Stimulated activated CD4-positive, alpha-beta T cell treated with anti-CD3 and anti-CD28 coated beads, Interleukin-15, amount 100 ng/mL, for 48 hours (primary cell): ENCODE data around the gene LCN15.
"Not testable (repeated sequence)": the region's sequence is repeated elsewhere in the genome, so short reads cannot be mapped to it uniquely, and the experiment has no call there.

Experiments
- DNase-seq, 2 donors: peaks; one replicate each; pipeline ENCODE4 v3.0.0-alpha.2; 2020; ENCODE audit warnings: low read depth in 2 of 2

LCN15 gene

GRCh38 chr9:136755302-136756133 lies 8.8 kb downstream of the LCN15 start:
- DNase-seq: not testable (repeated sequence)

- no peak for DNase-seq
These were observed 9.6 kb downstream of the LCN15 start for GRCh38 chr9:136754626-136755301.

DNA sequence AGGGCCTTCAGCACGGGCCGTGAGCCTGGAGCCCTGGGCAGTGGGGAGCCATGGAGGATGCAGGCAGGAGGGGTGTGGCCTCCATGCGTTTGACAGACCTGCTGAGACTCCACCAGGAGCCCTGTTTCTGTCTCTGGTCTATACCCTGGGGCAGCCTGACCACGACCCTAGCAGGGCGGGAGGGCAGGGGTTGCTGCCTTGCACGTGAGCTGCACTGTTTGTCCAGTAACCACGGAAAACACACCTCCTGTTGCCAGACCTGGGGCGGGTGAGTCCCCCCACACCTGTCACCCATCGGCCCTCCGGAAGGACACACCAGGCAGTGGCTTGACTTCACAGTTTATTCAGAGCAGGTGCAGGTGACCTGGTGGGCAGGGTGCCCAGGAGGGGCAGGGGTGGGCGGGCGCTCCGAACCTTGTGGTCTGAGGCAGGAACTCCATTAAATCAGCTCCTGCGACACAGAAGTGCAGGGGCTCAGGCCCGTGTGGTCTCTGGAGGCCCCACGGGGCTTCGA lies 10.2 kb downstream of the LCN15 start:
- DNase-seq: no peak

- DNase-seq: no peak
These were observed 10.8 kb downstream of the LCN15 start for GRCh38 chr9:136753371-136754058.

GRCh38 chr9:136751814-136752213 lies 12.5 kb downstream of the LCN15 start:
- DNase-seq: no peak

GRCh38 chr9:136751244-136751643 lies 13.1 kb downstream of the LCN15 start:
- no peak for DNase-seq

DNA sequence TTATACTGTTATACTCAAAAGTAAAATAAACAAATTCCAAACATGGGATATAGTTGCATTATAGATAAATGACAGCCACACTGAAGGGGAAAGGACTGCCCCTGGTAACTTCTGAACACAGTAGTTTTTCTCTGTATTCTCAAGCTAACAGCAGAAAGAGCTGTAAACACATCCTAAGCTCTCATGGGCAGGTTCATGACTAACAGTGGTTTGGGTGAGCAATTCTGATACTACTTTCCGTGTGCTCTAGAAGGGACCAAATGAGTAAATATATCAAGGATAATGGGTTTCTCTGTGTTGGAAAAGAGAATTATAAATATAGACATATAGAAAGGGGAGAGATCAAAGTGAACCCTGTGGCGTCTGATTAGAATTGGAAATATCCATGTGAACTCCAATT lies 13.8 kb downstream of the LCN15 start:
- DNase-seq: no peak

DNA sequence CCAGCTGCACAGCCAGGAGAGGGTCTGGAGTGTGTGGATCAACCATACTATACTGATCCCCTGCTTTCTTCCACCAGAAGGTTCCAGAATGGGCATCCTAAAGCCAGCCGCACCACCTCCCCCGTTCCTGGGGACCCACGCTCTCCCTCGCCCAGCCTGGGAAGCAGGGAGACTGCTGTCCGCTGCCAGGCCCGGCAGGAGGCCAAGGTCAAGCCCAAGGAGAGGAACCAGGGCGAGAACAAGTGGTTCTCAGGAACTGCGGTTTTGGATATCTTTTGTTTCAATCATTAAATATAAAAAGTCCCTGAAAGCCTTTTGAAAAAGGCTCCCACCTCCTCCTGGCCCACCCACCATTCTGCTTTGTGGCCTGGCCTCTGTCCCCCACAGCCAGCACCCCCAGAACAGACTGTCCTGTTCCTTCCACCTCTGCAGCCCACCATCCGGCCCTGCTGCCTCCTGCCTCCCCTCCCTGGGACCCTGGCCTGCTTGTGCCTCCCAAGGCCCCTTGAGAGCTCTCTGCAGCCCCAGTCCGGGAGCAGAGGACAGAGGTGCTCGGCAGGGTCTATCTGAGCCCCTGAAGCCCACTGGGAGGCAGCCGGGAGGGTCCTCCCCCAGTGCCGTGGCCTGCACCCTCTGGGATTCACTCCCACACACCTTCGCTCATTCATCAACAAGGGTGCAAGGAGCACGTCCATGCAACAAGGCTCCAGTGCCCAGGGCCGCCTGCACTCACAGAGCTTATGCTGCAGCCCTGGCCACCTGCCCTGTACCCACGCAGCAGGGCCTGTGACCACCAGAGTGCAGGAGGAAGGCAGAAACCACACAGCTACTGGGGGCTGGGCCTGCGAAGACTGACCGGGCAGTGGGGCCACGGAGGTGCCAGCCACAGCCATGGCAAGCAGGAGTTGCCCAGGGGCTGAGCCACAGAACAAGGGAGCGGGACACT lies 15.4 kb downstream of the LCN15 start:
- no peak for DNase-seq

DNA sequence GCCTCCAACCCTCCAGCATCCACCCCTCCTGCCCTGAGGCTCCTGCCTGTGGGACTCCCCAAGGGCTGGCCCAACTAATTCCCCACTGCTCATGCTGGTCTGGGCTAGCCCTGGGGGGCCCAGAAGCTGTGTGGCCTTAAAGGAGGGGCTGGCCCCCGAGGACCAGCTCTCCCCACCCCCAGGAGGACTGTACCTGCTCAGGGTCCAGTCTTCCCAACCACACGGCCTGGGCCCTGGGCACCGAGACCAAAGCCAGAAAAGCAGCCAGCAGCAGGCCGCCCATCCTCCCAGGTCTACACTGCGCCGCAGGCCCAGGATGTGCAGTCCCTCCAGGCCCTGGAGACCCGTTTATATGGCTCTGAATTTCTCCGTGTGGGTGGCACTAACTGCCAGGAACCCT lies 16.1 kb downstream of the LCN15 start, which contains the start of gene LCN6:
Gene LCN6 (minus strand): TSS at position 325 of the 400 bp plus-strand sequence. CDS start 42 bp downstream, at position 283.
- DNase-seq: no peak

DNA sequence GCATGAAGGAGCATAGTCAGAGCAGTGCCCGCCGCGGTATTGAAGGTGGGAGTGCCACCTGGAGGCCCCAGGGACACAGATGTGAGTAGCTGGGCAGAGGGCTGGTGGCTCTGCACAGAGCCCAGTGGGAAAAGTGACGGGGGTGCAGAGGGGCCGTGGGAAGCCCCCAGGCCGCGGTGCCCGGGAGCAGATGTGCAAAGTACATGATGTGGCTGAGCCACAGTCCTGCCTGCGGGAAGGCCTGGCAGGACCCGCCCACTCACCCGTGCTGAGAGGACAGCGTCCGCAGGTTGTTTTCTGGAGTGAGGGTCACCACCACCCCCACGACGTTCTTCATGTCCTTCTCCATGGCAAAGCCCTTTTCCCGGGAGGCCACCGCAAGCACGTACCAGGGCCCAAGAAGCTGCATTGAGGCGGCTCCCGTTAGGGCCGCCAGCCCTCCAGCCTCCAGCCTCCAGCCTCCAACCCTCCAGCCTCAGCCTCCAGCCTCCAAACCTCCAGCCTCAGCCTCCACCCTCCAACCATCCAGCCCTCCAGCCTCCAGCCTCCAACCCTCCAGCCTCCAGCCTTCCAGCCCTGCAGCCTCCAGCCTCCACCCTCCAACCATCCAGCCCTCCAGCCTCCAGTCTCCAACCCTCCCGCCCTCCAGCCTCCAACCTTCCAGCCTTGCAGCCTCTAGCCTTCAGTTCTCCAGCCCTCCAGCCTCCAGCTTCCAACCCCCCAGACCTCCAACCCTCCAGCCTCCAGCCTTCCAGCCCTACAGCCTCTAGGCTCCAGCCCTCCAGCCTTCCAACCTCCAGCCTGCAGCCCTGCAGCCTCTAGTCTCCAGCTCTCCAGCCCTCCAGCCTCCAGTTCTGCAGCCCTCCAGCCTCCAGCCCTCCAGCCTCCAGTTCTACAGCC lies 16.9 kb downstream of the LCN15 start:
- DNase-seq: no peak

- no peak for DNase-seq
These were observed 17.7 kb downstream of the LCN15 start for GRCh38 chr9:136746621-136747020.

DNA sequence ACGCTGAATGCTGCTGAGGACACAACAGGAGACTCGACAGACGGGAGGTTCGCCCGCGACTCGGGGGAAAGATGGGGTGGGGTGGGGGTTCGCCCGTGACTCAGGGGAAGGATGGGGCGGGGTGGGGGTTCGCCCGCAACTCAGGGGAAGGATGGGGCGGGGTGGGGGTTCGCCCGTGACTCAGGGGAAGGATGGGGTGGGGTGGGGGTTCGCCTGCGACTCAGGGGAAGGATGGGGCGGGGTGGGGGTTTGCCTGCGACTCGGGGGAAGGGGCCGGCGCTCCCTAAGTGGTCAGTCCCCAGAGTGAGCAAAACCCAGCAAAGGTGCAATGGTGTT lies 18.2 kb downstream of the LCN15 start:
- no peak for DNase-seq

- no peak for DNase-seq
These were observed 18.7 kb downstream of the LCN15 start for GRCh38 chr9:136745389-136746154.

DNA sequence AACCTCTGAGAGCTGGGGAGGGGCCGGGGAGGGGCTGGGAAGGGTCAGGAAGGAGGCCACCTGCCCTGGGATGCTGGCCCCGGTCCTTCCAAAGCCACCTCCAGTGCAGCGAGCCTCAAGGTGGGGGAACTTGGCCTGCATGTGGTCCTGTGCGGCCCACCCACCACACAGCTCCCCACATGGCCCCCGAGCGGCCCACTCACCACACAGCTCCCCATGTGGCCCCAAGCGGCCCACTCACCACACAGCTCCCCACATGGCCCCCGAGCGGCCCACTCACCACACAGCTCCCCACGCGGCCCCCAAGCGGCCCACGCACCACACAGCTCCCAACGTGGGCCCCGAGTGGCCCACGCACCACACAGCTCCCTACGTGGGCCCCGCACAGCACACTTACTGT lies 19.5 kb downstream of the LCN15 start:
- no peak for DNase-seq

DNA sequence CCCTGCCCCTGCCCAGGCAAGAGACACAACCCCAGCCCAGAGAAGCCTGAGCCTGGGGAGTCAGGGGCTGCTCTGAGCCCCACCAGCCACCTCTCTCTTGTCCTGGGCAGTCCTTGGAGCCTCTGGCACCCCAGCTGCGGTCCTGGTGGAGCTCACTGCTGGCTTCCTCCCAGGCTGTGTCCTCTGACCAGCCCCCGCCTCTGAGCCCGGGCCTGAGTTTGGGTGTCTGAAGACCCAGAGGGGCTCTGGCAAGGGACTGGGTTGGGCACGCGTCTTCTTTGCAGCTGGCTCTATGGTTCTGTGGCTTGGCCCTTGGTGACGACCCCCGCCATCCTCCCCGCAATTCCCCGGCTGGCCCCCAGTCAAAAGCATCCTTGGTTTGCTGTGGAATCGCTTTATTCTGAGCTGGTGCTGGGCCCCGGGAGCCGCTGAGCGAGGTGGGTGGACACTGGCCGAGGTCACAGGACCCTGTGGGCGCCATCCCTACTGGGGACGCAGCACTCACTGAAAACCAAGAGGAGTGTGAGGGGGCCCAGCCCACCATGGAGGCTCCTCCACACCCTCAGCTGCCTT lies 20.6 kb downstream of the LCN15 start:
- DNase-seq: no peak

GRCh38 chr9:136742591-136743391 lies 21.5 kb downstream of the LCN15 start, which contains the start of gene LCN10:
Gene LCN10 (minus strand): TSS chr9:136742940. CDS start chr9:136742903, 37 bp downstream.
- DNase-seq: no peak

- no peak for DNase-seq
These were observed 22.3 kb downstream of the LCN15 start for GRCh38 chr9:136741883-136742571.
